Body of pancreas (tissue), 4 donors: ENCODE results near the gene TTC36. TPM values are rescaled to one million over a fixed set of nuclear protein-coding genes. Genes with fewer than 3 reads are reported as not detected.
A peak's percentile ranks its signal among the peaks of the same experiment; 100 is the strongest.
"Not testable (repeated sequence)": the region's sequence is repeated elsewhere in the genome, so short reads cannot be mapped to it uniquely, and the experiment has no call there.

ENCODE experiments used
- ATAC-seq: fragments of 150-250 bp; one replicate; pipeline ENCODE4 v1.9.1; 2016
- DNase-seq, 4 donors: peaks; one replicate each; pipeline ENCODE4 v3.0.0-alpha.2; 2019
- H3K27ac ChIP-seq, 4 donors: fragments of 200-600 bp; sonication (generic); 1 replicate in 3 of 4; 2 replicates in 1 of 4; pipeline versions ENCODE4 v1.5.1 to v1.6.1; 2016 to 2019; ENCODE audit warnings: mild to moderate bottlenecking in 1 of 4, mixed read lengths in 1 of 4, moderate library complexity in 1 of 4
- H3K27me3 ChIP-seq, 2 donors: fragments of 200-600 bp; sonication (generic); one replicate each; pipeline ENCODE4 v1.6.0; 2016; ENCODE audit warnings: mild to moderate bottlenecking in 1 of 2
- H3K36me3 ChIP-seq, 2 donors: fragments of 200-600 bp; sonication (generic); replicated peaks in 1 of 2; 2 replicates each; pipeline ENCODE4 v1.5.1; 2016; ENCODE audit warnings: low read depth in 2 of 2; ENCODE audit not compliant: insufficient read depth in 1 of 2
- H3K4me1 ChIP-seq: fragments of 200-600 bp; sonication (generic); one replicate; pipeline ENCODE4 v1.6.0; 2016
- H3K4me3 ChIP-seq, 2 donors: fragments of 200-600 bp; sonication (generic); 1 replicate in 1 of 2; 2 replicates in 1 of 2; pipeline ENCODE4 v1.5.1; 2016 to 2019
- H3K9me3 ChIP-seq, 3 donors: fragments of 200-600 bp; sonication (generic); 1 replicate in 2 of 3; 2 replicates in 1 of 3; pipeline ENCODE4 v1.5.1; 2016
- CTCF ChIP-seq, 7 experiments: fragments of 450-650 bp in 4 of 7; fragments of 200-600 bp in 3 of 7; sonication (generic) in 3 of 7; IDR thresholded peaks; one replicate each; pipeline ENCODE4 v1.5.1; 2016 to 2019; ENCODE audit warnings: antibody characterized with exemption in 7 of 7
- POLR2A ChIP-seq, 3 donors: fragments of 450-650 bp; IDR thresholded peaks; one replicate each; pipeline ENCODE4 v1.6.1; 2016; ENCODE audit warnings: antibody characterized with exemption in 3 of 3, mild to moderate bottlenecking in 2 of 3
- WGBS, 2 donors: methylation state at CpG; one replicate each; pipeline ENCODE4 v1.1.5; 2017; 5-methylcytosine and 5-hydroxymethylcytosine counted together
- intact Hi-C: fragments of 100-400 bp; cut with DNase I; formaldehyde crosslinking; loops from one replicate; pipeline ENCODE4 v1.15.1; 2023
- total RNA-seq, 2 donors: library from RNA; depleted of rRNA; stranded (reverse); fragments of >200 nt; gene quantifications; one replicate each; pipeline ENCODE4 v1.1.0, GENCODE V29; 2016

TTC36 gene
- total RNA-seq, 2 donors from 2014 or later = not detected

GRCh38 chr11:118572981-118573550, 45.8 kb downstream of the TTC36 start:
- Histone ChIP-seq H3K9me3 (no peaks in the 10 kb centered on the region), H3K36me3 (no peaks in the 10 kb centered on the region), H3K4me3 (peak overlapping the region; percentile 33 to 81), H3K4me1 (peaks cover 45% of the 10 kb centered on the region), H3K27me3 (no peaks in the 10 kb centered on the region), H3K27ac (peak overlapping the region; percentile 98 to 100 (median 98))
- 0% methylated on average over 10 of the region's 10 CpGs for WGBS, 2 donors
- DNase-seq (no peak), ATAC-seq (peak; percentile 8)
- intact Hi-C loops = no loop called here
- TF ChIP-seq POLR2A (IDR thresholded peaks at IDR 0.05) (no peak), CTCF (IDR thresholded peaks at IDR 0.05) (peak in 1 of 7 experiments; percentile 0)

- intact Hi-C loops = no loop called here
- 44 to 53% methylated on average over 7 of the region's 7 CpGs for WGBS, 2 donors
Observed at GRCh38 chr11:118574636-118575035, 47.4 kb downstream of the TTC36 start.

GRCh38 chr11:118577995-118578394, 50.7 kb downstream of the TTC36 start:
- peaks cover 57% of the 10 kb centered on the region for H3K4me1 ChIP-seq
- intact Hi-C loops, H3K36me3 ChIP-seq, ATAC-seq, H3K27me3 ChIP-seq, H3K27ac ChIP-seq, H3K9me3 ChIP-seq, H3K4me3 ChIP-seq, DNase-seq: not testable (repeated sequence)

More at GRCh38 chr11:118574636-118575035, 47.4 kb downstream of the TTC36 start:
- Histone ChIP-seq H3K4me3 (no peak overlapping the region), H3K4me1 (peaks cover 56% of the 10 kb centered on the region), H3K9me3 (no peaks in the 10 kb centered on the region), H3K27me3 (no peaks in the 10 kb centered on the region), H3K27ac (no peak overlapping the region), H3K36me3 (no peaks in the 10 kb centered on the region)
- TF ChIP-seq POLR2A (IDR thresholded peaks at IDR 0.05) (no peak), CTCF (IDR thresholded peaks at IDR 0.05) (no peak)
- no peak for ATAC-seq
- DNase-seq = no peak

Other genes starting within 250 kb of the TTC36 start
- gene CD3E, start 222.7 kb upstream of the TTC36 start, total RNA-seq = 1 to 10 TPM in 1 of 2 donors, under 1 TPM in 1; 0.99 to 3.1 TPM
- gene CD3D, start 184.8 kb upstream of the TTC36 start, total RNA-seq = 1 to 10 TPM in 1 of 2 donors, not detected in 1; 1.6 TPM
- not detected for gene CD3G, start 183.1 kb upstream of the TTC36 start, total RNA-seq
- 10 to 100 TPM; 29.6 to 31.3 TPM for gene UBE4A, start 167.9 kb upstream of the TTC36 start, total RNA-seq
- gene ATP5MG, start 125.9 kb upstream of the TTC36 start, total RNA-seq = 10 to 100 TPM; 45.2 to 91.3 TPM
- gene KMT2A, start 91.0 kb upstream of the TTC36 start, total RNA-seq = 100 to 1,000 TPM in 1 of 2 donors, 10 to 100 TPM in 1; 62.6 to 209 TPM
- gene TMEM25, start 3.7 kb downstream of the TTC36 start, total RNA-seq = 10 to 100 TPM; 35.5 to 39.6 TPM
- gene IFT46, start 38.5 kb downstream of the TTC36 start, total RNA-seq = 10 to 100 TPM; 17.1 to 24.6 TPM
- gene ARCN1, start 44.9 kb downstream of the TTC36 start, total RNA-seq = 10 to 100 TPM; 49.8 to 64.3 TPM
- 100 to 1,000 TPM in 1 of 2 donors, 10 to 100 TPM in 1; 71.9 to 166 TPM for gene PHLDB1, start 80.1 kb downstream of the TTC36 start, total RNA-seq
- 1 to 10 TPM in 1 of 2 donors, not detected in 1; 2.0 TPM for gene TREH, start 152.2 kb downstream of the TTC36 start, total RNA-seq